AG10803 (cell line): ENCODE data around the gene ZNF239.
A peak's percentile ranks its signal among the peaks of the same experiment; 100 is the strongest.

Experiments used
- DNase-seq: peaks from one replicate; pipeline ENCODE4 v3.0.0; 2010; ENCODE audit warnings: low read depth
- H3K4me3 ChIP-seq: 2 replicates; pipeline ENCODE4 v1.5.1; 2011; ENCODE audit warnings: mild to moderate bottlenecking, low read length, control low read depth
- CTCF ChIP-seq: conservative IDR thresholded peaks from 2 replicates; pipeline ENCODE4 v1.5.1; 2011; ENCODE audit warnings: mild to moderate bottlenecking, low read length, control low read depth, inconsistent platforms

ZNF239 gene

GRCh38 chr10:43574001-43574892 is at the start of gene ZNF239:
Gene ZNF239 (minus strand): TSS chr10:43574616. CDS start chr10:43558079, 16,537 bp downstream.
- peak; percentile 87 for DNase-seq
- peak within 1 kb of the TSS; percentile 69 for H3K4me3 ChIP-seq
- no peak for TF ChIP-seq CTCF

DNA sequence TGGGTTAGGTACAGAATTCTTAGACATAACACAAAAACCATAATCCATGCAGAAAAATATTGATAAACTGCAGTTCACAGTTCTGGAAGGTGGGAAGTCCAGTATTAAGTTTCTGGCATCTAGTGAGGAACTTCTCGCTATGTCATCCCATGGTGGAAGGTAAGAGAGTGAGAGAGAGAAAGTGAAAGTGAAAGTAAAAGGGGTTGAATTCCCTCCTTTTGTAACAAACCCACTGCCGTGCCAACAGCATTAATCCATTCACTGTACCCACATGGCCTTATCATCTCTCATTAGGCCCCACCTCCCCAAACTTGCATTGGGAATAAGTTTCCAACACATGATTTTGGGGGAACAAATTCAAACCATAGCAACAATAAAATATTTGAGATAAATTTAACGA is 48.9 kb upstream of the ZNF239 start:
- TF ChIP-seq CTCF: no peak
- no peak overlapping the region; the same call in 1 of the 2 replicates for H3K4me3 ChIP-seq
- no peak for DNase-seq

GRCh38 chr10:43622038-43622437 is 47.6 kb upstream of the ZNF239 start:
- H3K4me3 ChIP-seq: no peak overlapping the region
- TF ChIP-seq CTCF: no peak
- DNase-seq: no peak

- TF ChIP-seq CTCF: no peak
- no peak overlapping the region for H3K4me3 ChIP-seq
- no peak for DNase-seq
Observed at GRCh38 chr10:43619368-43619767, 45.0 kb upstream of the ZNF239 start.

GRCh38 chr10:43616697-43617370 is 42.4 kb upstream of the ZNF239 start:
- DNase-seq: no peak
- H3K4me3 ChIP-seq: no peak overlapping the region
- no peak for TF ChIP-seq CTCF

DNA sequence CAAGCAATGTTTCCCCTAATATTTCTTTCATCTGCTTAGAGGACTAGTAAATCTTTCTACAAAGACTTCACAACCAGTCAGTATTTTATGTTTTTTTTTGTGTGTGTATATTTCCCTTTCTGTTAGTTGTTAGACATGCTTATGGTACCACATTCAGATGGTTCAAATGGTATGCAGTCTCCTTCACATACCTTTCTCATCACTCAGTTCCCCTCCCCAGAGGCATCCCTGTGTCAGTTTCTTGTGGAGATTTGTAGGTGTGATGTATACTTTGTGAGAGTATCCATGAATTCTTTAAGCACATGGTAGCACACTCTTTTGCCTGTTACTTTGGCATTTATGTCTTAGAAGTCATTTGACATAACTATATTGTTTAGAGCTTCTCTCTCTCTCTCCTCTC is 36.2 kb upstream of the ZNF239 start:
- TF ChIP-seq CTCF: no peak
- peak; percentile 51 for DNase-seq
- no peak overlapping the region for H3K4me3 ChIP-seq

DNA sequence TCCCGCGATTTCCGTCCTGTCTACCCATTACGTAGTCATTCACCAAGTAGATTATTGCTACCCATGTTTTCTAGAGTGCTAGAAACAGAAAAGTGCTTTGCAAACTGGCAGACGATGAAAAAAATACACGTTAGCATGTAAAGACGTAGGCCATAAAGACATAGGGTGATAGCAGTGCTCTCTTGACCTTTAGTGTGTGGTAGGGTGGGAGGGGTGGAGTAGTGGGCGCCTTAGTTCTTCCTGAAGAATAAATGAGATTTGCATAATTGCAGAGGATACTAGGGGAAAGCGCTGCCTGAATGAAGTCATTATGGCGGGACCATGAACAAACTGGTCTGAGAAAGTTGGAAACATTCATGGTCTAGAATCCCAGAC is 32.8 kb upstream of the ZNF239 start:
- TF ChIP-seq CTCF: no peak
- no peak for DNase-seq
- H3K4me3 ChIP-seq: peak overlapping the region; percentile 74
